ENCODE data around the gene SHE.

SHE gene

GRCh38 chr1:154503898-154504297 lies 1.7 kb upstream of the SHE start:
- H3K9me3 ChIP-seq (ENCODE audit: control insufficient read depth in 1 of 2, low read length in 2 of 2), result peaks cover 0 to 6% of the 10 kb centered on the region in 2 donors
- no peak overlapping the region for H3K4me3 ChIP-seq (ENCODE audit: low read depth in 1 of 2, low read length in 2 of 2)
- H3K27me3 ChIP-seq (ENCODE audit: low read depth, low read length), result peaks cover 22% of the 10 kb centered on the region

DNA sequence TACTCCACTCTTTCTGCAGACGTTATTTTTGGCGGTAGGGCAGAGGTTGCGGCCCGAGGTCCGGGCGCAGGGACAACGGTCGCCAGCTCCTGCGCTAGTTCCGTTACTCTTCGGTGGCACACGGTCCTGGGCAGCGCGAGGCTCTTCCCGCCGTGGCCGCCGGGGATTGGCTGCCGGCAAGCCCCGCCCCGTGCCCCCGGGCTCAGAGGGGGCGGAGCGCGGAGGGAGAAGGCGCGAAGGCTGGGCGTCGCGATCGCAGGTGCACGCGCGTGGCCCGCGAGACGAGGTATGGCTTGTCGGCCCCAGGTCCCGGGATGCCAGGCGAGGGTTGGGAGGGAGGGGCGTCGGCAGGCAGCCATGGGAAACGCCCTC lies 518 bp upstream of the SHE start:
- Histone ChIP-seq H3K4me1 (ENCODE audit: control insufficient read depth in 1 of 2, insufficient read depth in 2 of 2, low read length in 2 of 2) (peaks cover 0 to 17% of the 10 kb centered on the region in 2 donors), H3K27me3 (ENCODE audit: low read depth, low read length) (peaks cover 22% of the 10 kb centered on the region), H3K4me3 (ENCODE audit: low read depth in 1 of 2, low read length in 2 of 2) (peak overlapping the region; percentile 7 to 63)

More at GRCh38 chr1:154503898-154504297, 1.7 kb upstream of the SHE start:
- Histone ChIP-seq H3K4me1 (ENCODE audit: control insufficient read depth in 1 of 2, insufficient read depth in 2 of 2, low read length in 2 of 2) (peaks cover 0 to 17% of the 10 kb centered on the region in 2 donors), H3K27ac (ENCODE audit: low read length) (no peak overlapping the region), H3K36me3 (ENCODE audit: control insufficient read depth in 1 of 2, insufficient read depth in 2 of 2, low read length in 2 of 2) (no peaks in the 10 kb centered on the region)

GRCh38 chr1:154501423-154502065 lies 668 bp downstream of the SHE start:
- H3K27ac ChIP-seq (ENCODE audit: low read length), result peak overlapping the region; percentile 31
- H3K27me3 ChIP-seq (ENCODE audit: low read depth, low read length), result peaks cover 22% of the 10 kb centered on the region
- H3K36me3 ChIP-seq (ENCODE audit: control insufficient read depth in 1 of 2, insufficient read depth in 2 of 2, low read length in 2 of 2), result no peaks in the 10 kb centered on the region
- peaks cover 0 to 4% of the 10 kb centered on the region in 2 donors for H3K9me3 ChIP-seq (ENCODE audit: control insufficient read depth in 1 of 2, low read length in 2 of 2)
- peak overlapping the region; percentile 50 to 63 for H3K4me3 ChIP-seq (ENCODE audit: low read depth in 1 of 2, low read length in 2 of 2)
- H3K4me1 ChIP-seq (ENCODE audit: control insufficient read depth in 1 of 2, insufficient read depth in 2 of 2, low read length in 2 of 2), result peaks cover 0 to 17% of the 10 kb centered on the region in 2 donors

More for the DNA sequence above, 518 bp upstream of the SHE start:
- Histone ChIP-seq H3K27ac (ENCODE audit: low read length) (no peak overlapping the region), H3K9me3 (ENCODE audit: control insufficient read depth in 1 of 2, low read length in 2 of 2) (peaks cover 0 to 6% of the 10 kb centered on the region in 2 donors), H3K36me3 (ENCODE audit: control insufficient read depth in 1 of 2, insufficient read depth in 2 of 2, low read length in 2 of 2) (no peaks in the 10 kb centered on the region)

GRCh38 chr1:154500533-154500932 lies 1.7 kb downstream of the SHE start:
- Histone ChIP-seq H3K27me3 (ENCODE audit: low read depth, low read length) (peaks cover 22% of the 10 kb centered on the region), H3K9me3 (ENCODE audit: control insufficient read depth in 1 of 2, low read length in 2 of 2) (no peaks in the 10 kb centered on the region), H3K36me3 (ENCODE audit: control insufficient read depth in 1 of 2, insufficient read depth in 2 of 2, low read length in 2 of 2) (no peaks in the 10 kb centered on the region), H3K4me3 (ENCODE audit: low read depth in 1 of 2, low read length in 2 of 2) (peak overlapping the region; percentile 50 to 63), H3K4me1 (ENCODE audit: control insufficient read depth in 1 of 2, insufficient read depth in 2 of 2, low read length in 2 of 2) (peaks cover under 1 to 17% of the 10 kb centered on the region in 2 donors), H3K27ac (ENCODE audit: low read length) (no peak overlapping the region)

GRCh38 chr1:154499446-154499845 lies 2.8 kb downstream of the SHE start:
- peak overlapping the region; percentile 27 for H3K27ac ChIP-seq (ENCODE audit: low read length)
- no peaks in the 10 kb centered on the region for H3K36me3 ChIP-seq (ENCODE audit: control insufficient read depth in 1 of 2, insufficient read depth in 2 of 2, low read length in 2 of 2)
- H3K27me3 ChIP-seq (ENCODE audit: low read depth, low read length), result peaks cover 22% of the 10 kb centered on the region
- H3K4me1 ChIP-seq (ENCODE audit: control insufficient read depth in 1 of 2, insufficient read depth in 2 of 2, low read length in 2 of 2), result peaks cover 7 to 17% of the 10 kb centered on the region in 2 donors
- H3K9me3 ChIP-seq (ENCODE audit: control insufficient read depth in 1 of 2, low read length in 2 of 2), result no peaks in the 10 kb centered on the region
- peak overlapping the region; percentile 50 to 63 for H3K4me3 ChIP-seq (ENCODE audit: low read depth in 1 of 2, low read length in 2 of 2)

DNA sequence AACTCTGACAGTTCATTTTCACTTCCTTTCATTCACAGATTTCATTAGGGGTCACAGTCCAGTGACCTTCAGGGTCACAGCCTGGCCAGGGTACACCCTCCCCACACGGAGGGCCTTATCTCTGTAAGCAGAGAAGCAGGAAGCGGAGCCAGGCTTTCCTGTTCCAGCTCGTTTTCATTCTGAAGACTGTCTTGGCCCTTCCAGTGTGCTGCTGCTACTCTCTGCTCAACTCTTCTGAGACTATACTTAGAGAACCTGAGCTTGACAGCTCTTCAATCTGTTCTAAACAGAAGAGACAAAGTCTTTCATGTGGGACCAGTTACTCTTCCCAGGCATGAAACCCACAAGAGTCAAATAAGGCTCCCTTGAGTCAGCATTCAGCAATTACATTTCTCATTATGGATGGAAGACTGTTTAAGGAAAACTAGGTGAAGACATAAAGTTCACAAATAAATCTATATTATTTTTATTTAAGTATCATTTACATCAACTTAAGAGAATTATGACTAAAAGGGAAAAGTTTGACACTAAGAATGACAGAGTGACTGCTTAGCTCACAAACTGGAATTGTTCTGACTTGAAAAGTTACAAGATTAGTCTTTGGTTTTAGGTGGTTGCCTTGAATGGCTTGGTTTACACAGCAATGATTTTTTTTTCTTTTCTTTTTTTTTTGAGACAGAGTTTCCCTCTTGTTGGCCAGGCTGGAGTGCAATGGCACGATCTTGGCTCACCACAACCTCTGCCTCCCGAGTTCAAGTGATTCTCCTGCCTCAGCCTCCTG lies 5.0 kb downstream of the SHE start:
- peaks cover 7 to 13% of the 10 kb centered on the region in 2 donors for H3K4me1 ChIP-seq (ENCODE audit: control insufficient read depth in 1 of 2, insufficient read depth in 2 of 2, low read length in 2 of 2)
- H3K27ac ChIP-seq (ENCODE audit: low read length), result peak overlapping the region; percentile 9
- no peaks in the 10 kb centered on the region for H3K9me3 ChIP-seq (ENCODE audit: control insufficient read depth in 1 of 2, low read length in 2 of 2)
- no peak overlapping the region for H3K4me3 ChIP-seq (ENCODE audit: low read depth in 1 of 2, low read length in 2 of 2)
- peaks cover 22% of the 10 kb centered on the region for H3K27me3 ChIP-seq (ENCODE audit: low read depth, low read length)
- H3K36me3 ChIP-seq (ENCODE audit: control insufficient read depth in 1 of 2, insufficient read depth in 2 of 2, low read length in 2 of 2), result no peaks in the 10 kb centered on the region

DNA sequence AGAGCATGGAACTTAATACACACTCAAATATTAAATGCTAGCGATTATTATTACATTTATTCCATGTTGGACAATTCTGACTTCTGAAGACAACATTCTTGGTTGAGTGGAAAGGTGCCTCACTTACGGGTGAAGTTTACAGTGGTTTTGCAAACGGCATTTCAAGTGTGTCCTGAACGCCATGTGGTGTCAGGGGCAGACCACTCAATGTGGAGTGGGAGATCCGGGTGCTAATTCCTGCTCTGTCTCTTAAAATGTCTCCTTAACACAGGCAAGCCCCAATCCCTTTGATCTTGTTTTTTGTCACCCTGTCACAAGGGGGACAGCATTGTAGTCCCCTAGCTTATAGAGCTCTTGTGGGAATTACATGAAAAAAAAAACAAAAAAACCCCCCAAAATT lies 5.8 kb downstream of the SHE start:
- peaks cover 7% of the 10 kb centered on the region in 2 donors for H3K4me1 ChIP-seq (ENCODE audit: control insufficient read depth in 1 of 2, insufficient read depth in 2 of 2, low read length in 2 of 2)

DNA sequence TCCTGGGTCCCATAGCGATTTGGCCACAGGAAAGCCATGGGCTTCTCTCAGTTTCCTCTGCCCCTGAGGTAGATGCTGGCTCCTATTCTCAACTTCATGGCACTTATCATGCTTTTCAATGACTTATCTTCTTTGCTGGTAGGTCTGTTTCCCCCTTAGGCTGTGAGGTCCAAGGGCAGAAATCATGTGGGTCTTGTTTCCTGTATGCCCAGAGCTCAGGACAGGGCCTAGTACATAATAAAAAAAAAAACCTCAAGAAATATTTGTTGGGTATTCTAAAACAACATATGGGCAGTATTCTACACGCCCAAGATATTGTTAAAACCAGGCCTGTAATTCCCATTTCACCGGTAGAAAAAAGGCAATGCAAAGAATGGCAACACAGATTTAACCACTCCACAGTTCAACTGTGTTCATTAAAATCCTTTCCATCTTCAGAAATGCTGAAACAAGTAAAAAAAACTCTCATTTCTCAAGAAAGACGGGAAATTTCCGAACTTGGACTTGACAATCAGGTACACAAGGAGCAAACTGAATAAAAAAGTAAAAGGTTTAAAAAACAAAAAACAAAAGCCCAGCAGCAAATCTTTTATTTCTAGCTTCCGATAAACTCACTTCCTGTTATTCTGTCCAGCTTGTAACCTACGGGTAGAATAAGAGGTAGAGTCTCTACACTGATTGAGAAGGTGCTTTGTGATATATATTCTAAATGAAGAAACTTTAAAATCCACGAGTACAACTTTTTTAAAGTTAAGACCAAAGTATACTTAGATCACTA lies 6.5 kb downstream of the SHE start:
- Histone ChIP-seq H3K27ac (ENCODE audit: low read length) (no peak overlapping the region), H3K4me1 (ENCODE audit: control insufficient read depth in 1 of 2, insufficient read depth in 2 of 2, low read length in 2 of 2) (peaks cover 4 to 7% of the 10 kb centered on the region in 2 donors), H3K9me3 (ENCODE audit: control insufficient read depth in 1 of 2, low read length in 2 of 2) (no peaks in the 10 kb centered on the region), H3K36me3 (ENCODE audit: control insufficient read depth in 1 of 2, insufficient read depth in 2 of 2, low read length in 2 of 2) (no peaks in the 10 kb centered on the region), H3K27me3 (ENCODE audit: low read depth, low read length) (peaks cover 13% of the 10 kb centered on the region), H3K4me3 (ENCODE audit: low read depth in 1 of 2, low read length in 2 of 2) (no peak overlapping the region)

More for the DNA sequence above, 5.8 kb downstream of the SHE start:
- H3K9me3 ChIP-seq (ENCODE audit: control insufficient read depth in 1 of 2, low read length in 2 of 2), result no peaks in the 10 kb centered on the region
- no peaks in the 10 kb centered on the region for H3K36me3 ChIP-seq (ENCODE audit: control insufficient read depth in 1 of 2, insufficient read depth in 2 of 2, low read length in 2 of 2)
- H3K27me3 ChIP-seq (ENCODE audit: low read depth, low read length), result peaks cover 20% of the 10 kb centered on the region
- H3K4me3 ChIP-seq (ENCODE audit: low read depth in 1 of 2, low read length in 2 of 2), result no peak overlapping the region
- no peak overlapping the region for H3K27ac ChIP-seq (ENCODE audit: low read length)

- no peaks in the 10 kb centered on the region for H3K27me3 ChIP-seq (ENCODE audit: low read depth, low read length)
- no peak overlapping the region for H3K4me3 ChIP-seq (ENCODE audit: low read depth in 1 of 2, low read length in 2 of 2)
- H3K4me1 ChIP-seq (ENCODE audit: control insufficient read depth in 1 of 2, insufficient read depth in 2 of 2, low read length in 2 of 2), result peaks cover 9 to 15% of the 10 kb centered on the region in 2 donors
- H3K9me3 ChIP-seq (ENCODE audit: control insufficient read depth in 1 of 2, low read length in 2 of 2), result no peaks in the 10 kb centered on the region
- peak overlapping the region; percentile 42 for H3K27ac ChIP-seq (ENCODE audit: low read length)
- no peaks in the 10 kb centered on the region for H3K36me3 ChIP-seq (ENCODE audit: control insufficient read depth in 1 of 2, insufficient read depth in 2 of 2, low read length in 2 of 2)
These were observed 8.9 kb downstream of the SHE start for GRCh38 chr1:154493276-154493675.

- no peak overlapping the region for H3K4me3 ChIP-seq (ENCODE audit: low read depth in 1 of 2, low read length in 2 of 2)
- H3K9me3 ChIP-seq (ENCODE audit: control insufficient read depth in 1 of 2, low read length in 2 of 2), result no peaks in the 10 kb centered on the region
- no peaks in the 10 kb centered on the region for H3K36me3 ChIP-seq (ENCODE audit: control insufficient read depth in 1 of 2, insufficient read depth in 2 of 2, low read length in 2 of 2)
- peaks cover 9 to 15% of the 10 kb centered on the region in 2 donors for H3K4me1 ChIP-seq (ENCODE audit: control insufficient read depth in 1 of 2, insufficient read depth in 2 of 2, low read length in 2 of 2)
- H3K27me3 ChIP-seq (ENCODE audit: low read depth, low read length), result no peaks in the 10 kb centered on the region
- peak overlapping the region; percentile 42 for H3K27ac ChIP-seq (ENCODE audit: low read length)
These were observed 10.1 kb downstream of the SHE start for GRCh38 chr1:154492115-154492514.

- no peak overlapping the region for H3K4me3 ChIP-seq (ENCODE audit: low read depth in 1 of 2, low read length in 2 of 2)
- no peak overlapping the region for H3K27ac ChIP-seq (ENCODE audit: low read length)
- H3K36me3 ChIP-seq (ENCODE audit: control insufficient read depth in 1 of 2, insufficient read depth in 2 of 2, low read length in 2 of 2), result no peaks in the 10 kb centered on the region
- peaks cover 12 to 21% of the 10 kb centered on the region in 2 donors for H3K4me1 ChIP-seq (ENCODE audit: control insufficient read depth in 1 of 2, insufficient read depth in 2 of 2, low read length in 2 of 2)
- H3K27me3 ChIP-seq (ENCODE audit: low read depth, low read length), result no peaks in the 10 kb centered on the region
- H3K9me3 ChIP-seq (ENCODE audit: control insufficient read depth in 1 of 2, low read length in 2 of 2), result no peaks in the 10 kb centered on the region
These were observed 11.9 kb downstream of the SHE start for GRCh38 chr1:154490317-154490716.

All from muscle layer of duodenum (tissue), 2 donors.